GM12864 (cell line): ENCODE data around the gene PYCARD.

Experiments used
- DNase-seq: peaks from one replicate; pipeline ENCODE4 v3.0.0-alpha.2; 2011; ENCODE audit warnings: low read depth
- H3K4me3 ChIP-seq: 2 replicates; pipeline ENCODE4 v1.5.1; 2011; ENCODE audit warnings: mild to moderate bottlenecking, low read depth, low read length, control low read depth
- CTCF ChIP-seq: IDR thresholded peaks from 2 replicates; pipeline ENCODE4 v1.5.1; 2011; ENCODE audit warnings: low read depth, mild to moderate bottlenecking, moderate library complexity, low read length, control low read depth, inconsistent platforms; ENCODE audit errors: missing control alignments

PYCARD gene

GRCh38 chr16:31189412-31189778, 13.2 kb downstream of the PYCARD start:
- H3K4me3 ChIP-seq, result no peak overlapping the region
- DNase-seq, result no peak
- TF ChIP-seq CTCF, result no peak

GRCh38 chr16:31188450-31189411, 13.8 kb downstream of the PYCARD start:
- no peak overlapping the region for H3K4me3 ChIP-seq
- no peak for DNase-seq
- TF ChIP-seq CTCF, result no peak

- no peak for DNase-seq
- TF ChIP-seq CTCF, result no peak
- no peak overlapping the region for H3K4me3 ChIP-seq
Measured at GRCh38 chr16:31187808-31188189, 14.8 kb downstream of the PYCARD start.

GRCh38 chr16:31186930-31187807, 15.4 kb downstream of the PYCARD start:
- no peak for DNase-seq
- H3K4me3 ChIP-seq, result no peak overlapping the region

GRCh38 chr16:31186176-31186575, 16.4 kb downstream of the PYCARD start:
- no peak overlapping the region for H3K4me3 ChIP-seq
- no peak for DNase-seq
- no peak for TF ChIP-seq CTCF

More at GRCh38 chr16:31186930-31187807, 15.4 kb downstream of the PYCARD start:
- TF ChIP-seq CTCF, result no peak

- no peak for DNase-seq
- no peak overlapping the region for H3K4me3 ChIP-seq
- TF ChIP-seq CTCF, result no peak
Measured at GRCh38 chr16:31185339-31185738, 17.2 kb downstream of the PYCARD start.
